IPS DF 4.7 (cell line): ENCODE measurements around the gene ACVR2B.

Experiments
- DNase-seq: peaks from one replicate; pipeline ENCODE4 v3.0.0-alpha.2; 2013; ENCODE audit warnings: low spot score; ENCODE audit errors: extremely low read depth

Gene ACVR2B

DNA sequence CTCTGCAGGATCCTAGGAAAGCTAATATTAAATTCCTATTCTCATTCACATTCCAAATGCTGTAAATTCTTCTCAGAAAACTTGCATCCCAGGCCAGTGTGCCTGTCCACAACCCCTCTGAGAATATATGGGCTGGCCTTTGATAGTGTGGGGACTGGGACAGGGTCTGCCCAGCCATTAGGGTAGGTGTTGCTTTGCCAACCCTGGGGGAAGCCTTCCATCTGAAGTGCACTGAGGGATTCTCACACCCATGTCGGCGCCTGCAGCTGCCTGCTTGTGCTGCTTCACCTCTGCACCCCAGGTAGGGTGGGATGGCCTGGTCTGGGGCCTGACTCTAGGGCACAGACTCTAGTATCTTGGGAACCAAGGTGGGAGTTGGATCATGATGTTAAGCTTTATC lies 27.2 kb downstream of the ACVR2B start:
- DNase-seq, result no peak

DNA sequence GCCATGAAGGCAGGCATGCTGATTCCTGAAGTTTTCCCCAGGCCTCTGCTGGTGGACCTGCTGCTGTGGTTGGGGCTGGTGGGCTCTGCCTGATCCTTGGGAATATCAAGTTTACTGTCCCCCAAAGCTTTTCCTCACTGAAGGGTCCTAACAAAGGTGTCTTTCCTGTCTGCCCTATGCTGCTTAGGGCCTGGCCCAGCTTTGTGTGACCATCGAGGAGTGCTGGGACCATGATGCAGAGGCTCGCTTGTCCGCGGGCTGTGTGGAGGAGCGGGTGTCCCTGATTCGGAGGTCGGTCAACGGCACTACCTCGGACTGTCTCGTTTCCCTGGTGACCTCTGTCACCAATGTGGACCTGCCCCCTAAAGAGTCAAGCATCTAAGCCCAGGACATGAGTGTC lies 29.3 kb downstream of the ACVR2B start:
- no peak for DNase-seq

DNA sequence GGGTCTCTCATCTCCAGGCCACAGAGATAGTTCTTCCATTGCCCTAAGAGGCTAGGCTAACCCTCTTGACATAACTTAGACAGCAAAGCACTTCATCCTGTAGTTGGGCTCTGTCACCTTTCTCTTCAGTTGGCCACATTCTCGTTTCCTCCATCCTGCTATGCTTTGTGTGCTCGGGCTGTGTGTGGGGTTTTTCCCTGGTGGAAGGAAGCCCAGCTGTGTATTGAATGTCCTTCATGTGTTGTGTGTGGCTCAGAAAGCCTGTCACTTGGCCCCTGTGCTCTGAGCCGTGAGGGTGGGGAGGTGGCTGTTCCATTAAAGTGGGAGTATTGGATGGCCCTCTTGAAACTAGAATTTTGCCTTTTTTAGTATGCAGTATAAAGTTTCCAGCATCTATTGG lies 33.6 kb downstream of the ACVR2B start:
- no peak for DNase-seq

DNA sequence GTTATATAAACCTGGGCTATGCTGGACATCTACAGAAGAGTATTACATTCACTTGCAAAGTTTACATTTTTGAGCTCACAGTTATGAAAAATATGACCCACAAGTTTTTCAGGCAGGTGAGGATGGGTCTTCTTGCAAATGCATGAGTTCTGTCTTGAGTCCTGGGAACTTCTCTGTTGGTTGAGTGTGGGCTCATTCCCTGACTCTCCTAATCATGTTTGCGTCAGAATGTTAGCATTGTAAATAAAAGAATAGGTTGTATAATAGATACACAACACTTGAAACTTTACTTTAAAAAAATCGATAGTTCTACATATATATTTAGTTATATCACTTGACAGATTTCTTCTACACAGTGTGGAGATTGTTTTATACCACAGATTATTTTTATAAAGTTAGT lies 35.3 kb downstream of the ACVR2B start:
- DNase-seq, result no peak

DNA sequence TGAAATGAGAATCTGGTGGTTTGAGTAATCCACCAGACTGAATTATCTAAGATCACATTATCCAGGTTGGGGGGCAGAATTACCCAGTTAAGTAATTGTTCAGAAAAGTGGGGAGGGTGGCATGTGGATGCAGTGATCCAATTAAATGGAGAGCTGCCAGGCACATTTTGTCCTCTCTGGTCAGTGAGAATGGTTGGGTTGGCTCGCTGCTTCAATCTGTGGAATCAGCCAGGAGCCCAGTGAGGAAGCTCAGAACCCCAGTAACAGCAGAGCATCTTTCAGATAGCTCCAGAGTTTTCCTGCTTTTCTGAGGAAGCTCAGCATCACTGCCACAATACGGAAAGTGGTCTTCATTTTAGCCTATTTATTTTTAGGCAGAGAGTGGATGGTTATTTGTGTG lies 36.1 kb downstream of the ACVR2B start:
- no peak for DNase-seq

DNA sequence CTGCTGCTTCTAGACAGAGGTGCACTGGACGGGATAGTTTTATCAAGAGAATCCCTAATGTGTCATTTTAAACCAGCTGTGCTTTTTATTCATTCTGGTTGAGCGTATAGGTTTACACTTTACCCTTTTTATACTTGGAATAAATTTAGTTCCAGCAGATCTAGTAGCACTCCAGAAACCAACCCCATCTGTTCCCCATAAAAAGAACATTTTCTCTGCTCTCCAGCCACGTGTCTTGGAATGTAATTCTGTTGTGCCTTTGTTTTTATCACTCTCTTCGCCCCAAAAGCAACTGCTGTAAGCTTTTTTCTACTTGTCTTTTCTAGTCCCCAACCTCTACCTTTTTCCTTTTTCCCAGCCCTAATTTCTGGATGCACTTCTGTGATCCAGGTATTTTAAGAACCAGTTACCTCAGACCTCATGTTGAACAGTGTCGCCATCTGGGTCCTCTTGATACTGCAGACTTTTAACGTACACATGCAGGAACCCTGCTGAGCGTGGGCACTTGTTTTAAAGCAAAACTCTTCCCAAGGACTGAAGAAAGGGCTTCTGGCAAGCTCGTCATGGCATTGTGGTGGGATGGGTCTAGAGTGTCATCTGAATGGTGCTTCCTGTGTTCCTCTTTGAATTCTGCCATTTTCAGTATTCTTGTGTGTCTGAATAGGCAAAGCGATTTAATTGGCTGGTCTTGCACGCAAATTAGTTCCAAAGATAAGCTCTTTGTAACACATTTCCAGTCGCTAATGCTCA lies 36.8 kb downstream of the ACVR2B start:
- DNase-seq, result no peak

DNA sequence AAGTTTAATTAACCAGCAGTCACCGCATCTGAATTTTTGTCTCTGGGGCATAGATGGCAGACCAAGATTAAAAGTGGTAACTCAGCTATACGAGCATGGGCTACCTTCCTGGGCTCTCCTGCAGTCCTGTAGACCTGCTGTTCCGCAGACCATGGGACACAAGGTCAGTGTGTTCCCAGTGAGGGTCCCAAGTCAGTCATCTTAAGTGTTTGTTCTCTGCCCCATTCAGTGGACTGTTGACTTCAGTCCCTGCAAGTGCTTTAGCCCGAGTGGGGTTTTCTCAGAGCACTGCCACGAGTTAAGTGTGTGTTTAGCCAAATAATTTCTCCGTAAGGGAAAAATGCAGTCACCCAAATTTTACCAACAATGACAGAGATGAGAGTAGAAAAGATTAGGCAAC lies 37.5 kb downstream of the ACVR2B start:
- no peak for DNase-seq

DNA sequence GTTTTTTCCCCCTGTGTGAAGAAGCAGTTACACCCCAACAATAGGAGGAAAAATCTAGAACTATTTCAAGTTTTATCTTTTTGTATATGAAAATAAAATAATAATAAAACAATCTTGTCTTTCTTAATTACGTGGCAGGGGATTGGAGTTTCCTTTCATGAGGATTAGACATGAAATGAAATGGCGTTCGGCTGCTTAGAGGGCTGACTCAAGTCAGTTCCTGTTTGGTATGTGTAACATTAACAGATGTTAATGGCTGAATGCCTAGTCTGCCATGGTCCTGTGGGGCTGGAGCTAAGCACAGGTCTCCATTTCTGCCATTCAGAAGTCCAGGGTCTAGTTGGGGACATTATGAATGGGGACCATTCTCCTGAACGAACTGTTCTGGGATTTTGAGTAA lies 39.3 kb downstream of the ACVR2B start:
- no peak for DNase-seq

DNA sequence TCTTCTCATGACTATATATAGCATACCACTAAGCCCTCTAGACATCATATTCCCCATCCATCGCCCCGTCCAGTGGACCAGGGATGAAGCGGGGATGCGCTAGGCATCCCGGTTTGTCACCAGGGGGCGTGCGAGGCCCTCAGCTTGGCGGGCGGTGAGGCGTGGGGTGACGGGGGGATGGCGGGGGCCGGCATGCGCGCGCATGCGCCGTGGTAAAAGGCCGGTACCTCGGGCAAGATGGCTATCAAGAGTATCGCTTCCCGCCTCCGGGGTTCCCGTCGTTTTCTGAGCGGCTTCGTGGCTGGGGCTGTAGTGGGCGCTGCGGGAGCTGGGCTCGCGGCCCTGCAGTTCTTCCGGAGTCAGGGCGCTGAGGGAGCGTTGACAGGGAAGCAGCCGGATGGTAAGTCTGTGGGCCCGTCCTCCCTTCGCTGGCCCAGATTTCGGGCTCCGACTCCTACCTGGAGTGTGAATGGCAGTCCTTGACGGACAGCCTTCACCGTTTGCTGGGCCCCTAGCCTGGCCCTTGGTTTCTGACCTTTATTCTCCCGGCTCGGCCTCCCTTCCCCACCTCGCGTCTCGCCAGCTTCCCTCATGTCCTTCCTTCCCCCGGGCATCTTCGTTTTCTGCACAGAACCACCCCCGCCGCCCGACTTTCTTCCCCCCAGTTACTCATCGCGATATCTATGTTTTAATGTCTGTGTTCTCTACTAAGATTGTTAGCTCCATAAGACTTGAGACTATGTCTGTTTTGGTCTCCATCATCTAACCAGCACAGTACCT lies 42.6 kb downstream of the ACVR2B start, which contains the start of gene EXOG:
Gene EXOG, plus strand, starts transcription at position 210 of the 780 bp plus-strand sequence. Its CDS starts 28 bp downstream, at position 238.
- DNase-seq, result peak; percentile 33

DNA sequence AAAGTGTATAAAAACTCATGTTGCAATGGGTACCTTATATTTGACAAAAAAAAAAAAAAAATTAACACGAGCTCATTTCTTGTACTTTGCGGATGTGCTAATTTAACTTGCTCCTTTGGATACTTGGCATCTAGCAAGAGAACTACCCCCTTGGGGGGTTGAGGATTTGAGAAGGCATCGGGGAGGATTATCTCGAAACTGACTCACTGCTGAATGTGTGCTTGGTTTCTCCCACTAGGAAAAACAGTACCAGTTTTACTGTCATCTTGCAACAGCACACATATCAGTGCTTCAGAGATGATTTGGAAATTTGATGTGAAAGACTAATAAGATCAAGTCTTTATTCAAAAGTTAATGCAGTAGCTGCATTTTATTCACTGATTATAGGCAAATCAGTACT lies 43.3 kb downstream of the ACVR2B start:
- DNase-seq, result no peak

DNA sequence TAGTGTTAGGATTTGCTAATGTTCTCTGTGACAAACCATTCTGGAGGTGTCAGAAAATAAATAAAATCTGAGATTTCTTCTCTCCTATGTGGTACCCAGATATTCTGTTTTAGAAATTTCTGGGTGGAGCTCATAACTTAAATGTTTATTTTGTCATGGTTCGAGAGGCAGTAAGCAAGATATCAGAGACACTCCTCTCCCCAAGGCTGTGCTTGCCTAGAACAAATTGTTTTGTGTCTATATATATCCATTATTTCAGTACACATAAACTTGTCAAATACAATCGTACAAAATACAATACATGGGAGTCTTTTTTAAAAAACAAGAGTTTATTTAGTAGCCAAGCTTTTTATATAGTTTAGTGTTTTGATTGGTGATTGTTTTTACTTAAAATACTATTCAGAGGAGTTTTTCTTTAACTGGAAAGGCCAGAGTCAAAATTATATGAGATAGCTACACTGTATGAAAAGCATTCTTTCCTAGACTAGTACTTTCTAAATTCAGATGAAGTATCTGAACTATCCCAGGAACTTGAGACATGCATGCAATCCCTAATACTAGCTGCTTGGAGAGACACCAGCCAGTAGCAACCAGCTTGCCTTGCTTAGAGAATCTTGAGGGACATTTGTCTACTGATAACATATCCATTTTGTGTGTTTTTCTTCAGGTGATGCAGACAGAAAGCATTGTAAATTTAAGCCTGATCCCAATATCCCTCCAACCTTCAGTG lies 47.2 kb downstream of the ACVR2B start:
- DNase-seq, result no peak

DNA sequence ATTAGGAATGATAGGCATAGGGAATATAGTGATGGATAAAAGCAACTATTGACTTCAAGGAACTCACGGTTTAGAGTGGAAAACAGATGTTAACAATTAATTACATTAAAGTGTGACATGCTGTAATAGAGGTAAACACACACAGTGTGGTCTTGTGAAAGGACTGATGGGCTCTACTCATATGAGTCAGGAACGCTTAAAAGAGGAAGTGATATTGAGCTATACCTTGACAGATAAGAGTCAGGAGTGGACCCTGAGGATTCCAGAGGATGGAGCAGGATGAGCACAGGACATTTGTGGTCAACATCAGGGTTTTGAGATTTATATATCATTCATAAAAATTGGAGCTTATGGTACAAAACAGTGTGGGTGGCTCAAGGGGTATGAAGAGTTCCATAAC lies 53.4 kb downstream of the ACVR2B start:
- no peak for DNase-seq

DNA sequence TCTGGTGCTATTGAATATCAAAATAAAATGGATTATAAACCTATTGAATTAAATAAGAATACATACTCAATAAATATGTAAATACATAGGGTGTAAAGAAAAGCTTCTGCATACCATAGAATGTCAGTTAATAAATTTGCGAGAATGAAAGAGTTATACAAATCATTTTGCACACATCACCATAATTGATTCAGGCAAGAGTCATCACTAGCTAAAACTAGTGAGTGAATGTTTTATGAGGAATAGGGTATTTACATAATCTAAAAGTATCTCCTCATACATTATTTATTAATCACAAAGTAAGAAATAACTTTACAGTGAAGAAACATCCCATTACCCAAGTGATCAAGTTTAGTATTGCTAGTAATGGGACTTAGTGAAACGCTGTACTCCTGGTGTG lies 56.0 kb downstream of the ACVR2B start:
- no peak for DNase-seq

DNA sequence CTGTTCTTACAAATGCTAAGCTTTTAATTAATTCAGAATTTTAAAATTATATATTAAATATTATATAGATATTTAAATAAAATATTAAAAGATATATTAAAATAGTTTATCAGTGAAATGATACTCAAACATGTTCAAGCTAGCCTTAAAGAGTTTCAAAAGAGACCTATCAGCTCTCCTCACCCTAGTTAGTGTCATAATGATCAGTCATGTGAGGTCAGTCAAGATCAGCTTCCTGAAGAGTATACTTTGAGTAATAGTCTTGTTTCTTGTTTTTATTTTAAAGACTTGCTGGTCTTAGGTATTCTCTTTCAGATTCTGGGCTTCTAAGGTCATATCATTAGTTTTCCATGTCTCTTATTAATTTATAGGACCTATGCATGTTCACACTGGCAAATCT lies 56.9 kb downstream of the ACVR2B start:
- no peak for DNase-seq

DNA sequence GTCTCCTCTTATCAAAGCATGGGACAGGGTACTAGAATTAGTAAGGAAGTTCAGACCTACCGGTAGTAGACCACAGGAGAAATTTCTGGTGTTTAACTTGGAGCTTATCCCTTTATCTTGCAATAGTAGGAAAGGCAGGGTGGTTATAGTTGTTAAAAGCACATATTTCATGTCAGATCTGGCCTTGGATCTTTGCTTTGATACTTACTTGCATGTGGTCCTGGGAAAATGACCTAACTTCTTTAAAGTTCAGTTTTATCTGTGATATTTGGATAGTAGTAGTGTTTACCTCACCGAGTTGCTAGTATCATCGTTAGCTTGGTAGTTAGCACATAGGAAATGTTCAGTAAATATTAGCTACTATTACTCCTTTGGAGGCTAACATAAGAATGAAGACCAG lies 57.9 kb downstream of the ACVR2B start:
- DNase-seq, result no peak

DNA sequence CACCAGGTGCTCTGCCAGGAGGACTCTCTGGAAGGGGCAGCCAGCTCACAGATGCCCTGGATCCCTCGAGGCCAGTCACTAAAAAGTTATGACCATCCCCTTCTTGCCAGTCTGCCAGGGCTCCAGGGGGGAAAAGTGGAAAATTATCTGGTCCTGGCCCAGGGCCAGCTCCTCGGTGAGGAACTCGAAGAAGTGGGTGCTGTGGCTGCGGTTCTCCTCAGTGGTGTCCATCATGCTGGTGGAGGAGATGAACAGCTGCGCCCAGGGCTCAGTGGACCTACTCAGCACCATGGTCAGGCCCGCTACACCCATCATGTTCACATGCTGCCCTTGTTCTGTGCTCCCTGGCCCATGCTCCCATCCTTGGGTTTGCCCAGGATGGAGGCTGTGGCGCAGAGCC lies 61.7 kb downstream of the ACVR2B start:
- DNase-seq, result no peak

DNA sequence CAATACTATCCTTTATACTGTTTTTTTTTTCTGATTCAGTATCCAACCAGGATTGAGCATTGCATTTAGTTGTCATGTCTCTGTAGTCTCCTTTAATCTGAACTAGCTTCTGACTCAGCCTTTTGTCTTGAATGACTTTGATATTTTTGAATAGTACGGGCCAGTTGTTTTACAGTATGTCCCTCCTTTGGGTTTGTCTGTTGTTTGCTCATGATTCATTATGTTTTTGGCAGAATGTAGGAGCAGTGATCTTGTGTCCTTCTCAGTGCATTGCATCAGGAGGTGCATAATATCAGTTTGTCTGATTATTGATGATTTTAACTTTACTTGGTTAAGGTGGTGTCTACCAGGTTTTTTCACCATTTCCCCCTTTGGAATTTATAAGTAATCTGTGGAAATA lies 63.0 kb downstream of the ACVR2B start:
- DNase-seq, result no peak

DNA sequence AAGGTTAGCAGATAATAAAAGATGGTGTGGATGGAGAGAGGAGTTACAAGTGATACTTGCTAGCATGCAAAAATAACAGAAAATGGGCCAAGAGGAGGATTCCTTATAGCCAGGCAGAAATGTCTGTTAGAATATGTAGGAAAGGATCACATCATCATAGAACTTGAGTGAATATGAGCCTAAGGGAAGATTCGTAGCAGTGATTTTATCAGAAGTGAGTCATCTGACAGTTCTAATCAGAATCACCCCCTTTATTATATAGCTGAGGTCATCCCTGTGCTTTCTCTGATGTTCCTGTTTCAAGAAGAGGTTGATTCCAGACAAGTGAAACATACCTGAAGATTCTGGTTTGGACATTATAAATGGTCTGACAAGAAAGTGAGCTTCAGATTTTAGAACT lies 65.3 kb downstream of the ACVR2B start:
- DNase-seq, result no peak

DNA sequence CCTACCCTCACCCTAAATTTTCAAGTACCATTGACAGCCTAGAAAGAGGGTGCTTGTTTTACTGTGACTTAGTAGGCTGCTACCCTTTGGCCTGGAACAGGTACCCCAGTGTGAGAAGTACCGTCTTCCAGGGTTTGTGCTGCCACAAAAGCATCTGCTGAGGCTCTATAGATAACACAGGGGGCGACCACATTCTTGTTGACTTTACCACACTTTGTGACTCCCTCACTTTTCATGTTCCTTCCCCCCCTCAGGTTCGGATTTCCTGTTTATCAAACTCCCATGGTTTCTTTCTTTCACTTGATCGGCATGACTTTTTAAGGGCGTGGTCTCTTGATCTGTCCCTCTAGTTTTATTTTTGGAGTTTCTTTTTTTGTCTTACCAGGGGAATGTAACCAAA lies 66.0 kb downstream of the ACVR2B start:
- no peak for DNase-seq

DNA sequence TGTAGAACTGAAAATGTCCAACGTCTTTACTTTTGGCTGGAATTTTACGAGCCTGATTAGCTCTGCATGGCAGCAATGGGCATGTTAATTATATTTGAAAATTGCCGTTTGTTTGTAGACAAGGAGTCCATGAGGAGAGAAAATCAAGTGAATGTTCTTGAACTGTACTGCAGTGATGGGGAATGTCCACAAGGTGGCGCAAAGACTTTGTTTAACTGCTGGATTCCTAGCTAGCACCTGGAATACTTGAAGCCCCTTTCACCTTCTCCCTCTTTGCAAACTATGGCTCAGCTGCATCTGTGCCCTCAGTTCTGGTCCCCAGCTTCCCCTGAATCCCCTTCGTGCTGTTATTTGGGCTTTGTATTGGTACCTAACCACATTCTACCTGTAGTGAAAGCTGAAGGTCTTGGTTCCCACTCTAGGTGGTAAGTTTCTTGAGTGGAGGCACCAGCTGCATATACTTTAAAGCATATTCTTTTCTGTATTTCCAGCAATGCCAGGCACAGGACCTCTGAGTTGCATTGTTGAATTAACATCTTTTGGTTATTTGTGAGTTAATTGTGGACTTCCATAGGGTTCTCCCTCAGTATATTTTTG lies 67.8 kb downstream of the ACVR2B start:
- peak; percentile 89 for DNase-seq

DNA sequence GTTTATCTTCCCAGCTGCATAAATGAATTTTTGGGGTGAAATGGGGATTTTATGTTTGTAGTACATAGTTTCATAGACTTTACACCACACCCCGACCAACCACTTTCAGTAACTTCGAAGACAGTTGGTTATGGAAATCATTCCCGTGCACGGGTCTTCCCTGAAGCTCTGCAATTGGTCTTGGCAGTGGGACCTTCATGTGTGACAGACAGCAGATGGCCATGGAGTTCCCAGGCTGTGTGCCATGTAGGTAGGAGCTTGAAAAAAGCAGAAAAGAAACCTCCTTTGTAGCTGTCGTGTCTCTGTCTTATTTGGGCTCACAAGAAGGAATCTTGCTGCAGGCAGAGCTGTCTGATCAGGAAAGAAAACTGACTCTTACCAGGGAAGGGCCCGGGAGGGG lies 68.3 kb downstream of the ACVR2B start:
- DNase-seq, result no peak
